H9 (cell line): ENCODE results near the gene ANKMY1. TPM values are rescaled to one million over a fixed set of nuclear protein-coding genes. Genes with fewer than 3 reads are reported as not detected.

Experiments used
- DNase-seq: peaks from one replicate; pipeline ENCODE4 v3.0.0-alpha.2; 2017
- H2AFZ ChIP-seq: one replicate; pipeline ENCODE4 v1.6.1; 2013; ENCODE audit warnings: mild to moderate bottlenecking, low read length, control low read depth, moderate library complexity
- H2AK5ac ChIP-seq: 2 replicates; pipeline ENCODE4 v1.6.1; 2013; ENCODE audit warnings: low read length, control low read depth, mixed read lengths; ENCODE audit not compliant: insufficient read length
- H2BK120ac ChIP-seq: one replicate; pipeline ENCODE4 v1.6.1; 2013; ENCODE audit warnings: low read depth, mild to moderate bottlenecking, low read length, control low read depth, inconsistent platforms; ENCODE audit not compliant: poor library complexity, severe bottlenecking
- H2BK12ac ChIP-seq: 2 replicates; pipeline ENCODE4 v1.6.1; 2013; ENCODE audit warnings: low read length, control low read depth, mixed read lengths, low read depth; ENCODE audit not compliant: insufficient read length
- H2BK15ac ChIP-seq: 2 replicates; pipeline ENCODE4 v1.6.1; 2013; ENCODE audit warnings: low read depth, low read length, control low read depth
- H2BK20ac ChIP-seq: one replicate; pipeline ENCODE4 v1.6.1; 2013; ENCODE audit warnings: low read depth, mild to moderate bottlenecking, low read length, control low read depth, inconsistent platforms; ENCODE audit not compliant: poor library complexity, severe bottlenecking
- H2BK5ac ChIP-seq: 2 replicates; pipeline ENCODE4 v1.6.1; 2013; ENCODE audit warnings: low read length, control low read depth, mixed read lengths; ENCODE audit not compliant: insufficient read length
- H3K14ac ChIP-seq: 2 replicates; pipeline ENCODE4 v1.6.1; 2013; ENCODE audit warnings: low read length, control low read depth; ENCODE audit not compliant: insufficient read depth
- H3K18ac ChIP-seq: 2 replicates; pipeline ENCODE4 v1.6.1; 2013; ENCODE audit warnings: low read depth, mild to moderate bottlenecking, mixed read lengths, low read length, control low read depth; ENCODE audit not compliant: insufficient read length
- H3K23ac ChIP-seq: 2 replicates; pipeline ENCODE4 v1.6.1; 2013; ENCODE audit warnings: low read length, control low read depth, mixed read lengths, low read depth; ENCODE audit not compliant: insufficient read length
- H3K23me2 ChIP-seq: 2 replicates; pipeline ENCODE4 v1.6.1; 2013; ENCODE audit warnings: low read depth, mild to moderate bottlenecking, mixed read lengths, low read length, control low read depth; ENCODE audit not compliant: insufficient read length, poor library complexity, severe bottlenecking
- H3K27ac ChIP-seq: 2 replicates; pipeline ENCODE4 v1.5.1; 2013; ENCODE audit warnings: low read length, control low read depth, mixed read lengths, low read depth; ENCODE audit not compliant: insufficient read length
- H3K27me3 ChIP-seq: 2 replicates; pipeline ENCODE4 v1.6.1; 2013; ENCODE audit warnings: low read length, control low read depth, inconsistent platforms; ENCODE audit not compliant: insufficient read depth
- H3K4ac ChIP-seq: 2 replicates; pipeline ENCODE4 v1.6.1; 2013; ENCODE audit warnings: low read depth, mild to moderate bottlenecking, control low read depth, inconsistent platforms, low read length, moderate library complexity
- H3K4me1 ChIP-seq: 2 replicates; pipeline ENCODE4 v1.6.1; 2013; ENCODE audit warnings: low read length, control low read depth, inconsistent platforms; ENCODE audit not compliant: insufficient read depth
- H3K4me2 ChIP-seq: 2 replicates; pipeline ENCODE4 v1.6.1; 2013; ENCODE audit warnings: low read length, control low read depth, mixed read lengths; ENCODE audit not compliant: insufficient read length, insufficient read depth
- H3K56ac ChIP-seq: 2 replicates; pipeline ENCODE4 v1.6.1; 2013; ENCODE audit warnings: low read depth, mild to moderate bottlenecking, mixed read lengths, low read length, control low read depth; ENCODE audit not compliant: insufficient read length
- H3K79me1 ChIP-seq: 2 replicates; pipeline ENCODE4 v1.6.1; 2013; ENCODE audit warnings: low read depth, mild to moderate bottlenecking, moderate library complexity, low read length, control low read depth, inconsistent platforms; ENCODE audit not compliant: insufficient read depth, poor library complexity, severe bottlenecking
- H3K79me2 ChIP-seq: 2 replicates; pipeline ENCODE4 v1.6.1; 2013; ENCODE audit warnings: low read length, control low read depth, inconsistent platforms; ENCODE audit not compliant: insufficient read depth
- H3K9ac ChIP-seq: 2 replicates; pipeline ENCODE4 v1.6.1; 2013; ENCODE audit warnings: low read length, control low read depth, mixed read lengths; ENCODE audit not compliant: insufficient read length; ENCODE audit errors: extremely low read depth
- H3K9me3 ChIP-seq: one replicate; pipeline ENCODE4 v1.6.1; 2013; ENCODE audit warnings: low read depth, low read length, inconsistent platforms; ENCODE audit not compliant: control insufficient read depth
- H3T11ph ChIP-seq: one replicate; pipeline ENCODE4 v1.6.1; 2013; ENCODE audit warnings: mild to moderate bottlenecking, low read length, control low read depth, inconsistent platforms
- H4K20me1 ChIP-seq: one replicate; pipeline ENCODE4 v1.6.1; 2013; ENCODE audit not compliant: control insufficient read depth, insufficient read length, insufficient read depth
- H4K5ac ChIP-seq: 2 replicates; pipeline ENCODE4 v1.6.1; 2013; ENCODE audit warnings: low read depth, mild to moderate bottlenecking, mixed read lengths, low read length, control low read depth; ENCODE audit not compliant: insufficient read length
- H4K8ac ChIP-seq: replicated peaks from 2 replicates; pipeline ENCODE4 v1.6.1; 2013; ENCODE audit warnings: low read length, control low read depth, mixed read lengths, low read depth; ENCODE audit not compliant: insufficient read length
- H4K91ac ChIP-seq: 2 replicates; pipeline ENCODE4 v1.6.1; 2013; ENCODE audit warnings: low read depth, mild to moderate bottlenecking, moderate library complexity, mixed read lengths, low read length, control low read depth; ENCODE audit not compliant: insufficient read length
- H3K27ac Mint-ChIP-seq, 3 experiments: 2 replicates in 2 of 3; 3 replicates in 1 of 3; pipeline ENCODE4 v1.8.0; 2020 to 2021; ENCODE audit warnings: mixed read lengths in 3 of 3, mild to moderate bottlenecking in 1 of 3, moderate library complexity in 1 of 3
- H3K27me3 Mint-ChIP-seq: 2 replicates; pipeline ENCODE4 v1.8.0; 2021; ENCODE audit warnings: low read depth, mild to moderate bottlenecking, moderate library complexity, mixed read lengths
- H3K36me3 Mint-ChIP-seq, 3 experiments: 2 replicates in 2 of 3; 3 replicates in 1 of 3; pipeline ENCODE4 v1.8.0; 2020 to 2021; ENCODE audit warnings: low read depth in 3 of 3, mixed read lengths in 3 of 3; ENCODE audit not compliant: insufficient read depth in 1 of 3
- H3K4me1 Mint-ChIP-seq, 2 experiments: 2 replicates each; pipeline ENCODE4 v1.8.0; 2020; ENCODE audit warnings: mixed read lengths in 2 of 2
- H3K4me3 Mint-ChIP-seq, 2 experiments: 2 replicates in 1 of 2; 3 replicates in 1 of 2; pipeline ENCODE4 v1.8.0; 2020 to 2021; ENCODE audit warnings: mild to moderate bottlenecking in 2 of 2, mixed read lengths in 2 of 2, moderate library complexity in 1 of 2
- H3K9me3 Mint-ChIP-seq, 2 experiments: 2 replicates in 1 of 2; 3 replicates in 1 of 2; pipeline ENCODE4 v1.8.0; 2020; ENCODE audit warnings: mild to moderate bottlenecking in 2 of 2, mixed read lengths in 2 of 2, moderate library complexity in 1 of 2
- CTCF ChIP-seq: fragments of 200-600 bp; sonication (generic); conservative IDR thresholded peaks from 3 replicates; pipeline ENCODE4 v1.8.0; 2021; ENCODE audit warnings: antibody characterized with exemption, mild to moderate bottlenecking
- WGBS: extraction: QIAGEN DNeasy Blood & Tissue Kit; methylation state at CpG from one replicate; pipeline ENCODE4 v1.1.7; 2013; ENCODE audit warnings: missing lambda C conversion rate, low lambda C conversion rate, mixed read lengths; ENCODE audit not compliant: insufficient read length; ENCODE audit errors: extremely low coverage; 5-methylcytosine and 5-hydroxymethylcytosine counted together
- total RNA-seq: library from RNA; stranded (reverse); gene quantifications from 2 replicates; pipeline ENCODE4 v1.2.1, GENCODE V29; 2021

The ANKMY1 gene
- total RNA-seq, 1 experiment from 2014 or later = 13.7 TPM

- Mint-ChIP-seq H3K27ac (no peak overlapping the region), H3K4me1 (peaks cover 11 to 18% of the 10 kb centered on the region in 2 experiments), H3K9me3 (no peaks in the 10 kb centered on the region), H3K27me3 (peaks cover 50% of the 10 kb centered on the region), H3K4me3 (peak overlapping the region; percentile 62 to 79), H3K36me3 (peaks cover 0 to 2% (median 0%) of the 10 kb centered on the region in 3 experiments; a peak in 2 of 7 replicates)
- Histone ChIP-seq H3K9me3 (no peaks in the 10 kb centered on the region), H3K27me3 (peaks cover 13% of the 10 kb centered on the region; the same call in 1 of the 2 replicates), H3K14ac (peak overlapping the region; percentile 56), H3K9ac (no peak overlapping the region), H3K56ac (no peak overlapping the region), H3T11ph (no peak overlapping the region), H4K8ac (no peak overlapping the region), H2BK5ac (no peak overlapping the region), H3K23ac (no peak overlapping the region), H4K5ac (no peak overlapping the region), H3K27ac (no peak overlapping the region), H2AK5ac (no peak overlapping the region), H2BK120ac (no peak overlapping the region), H3K23me2 (peaks cover 8% of the 10 kb centered on the region), H4K91ac (no peak overlapping the region), H4K20me1 (no peaks in the 10 kb centered on the region), H3K18ac (no peak overlapping the region), H2BK20ac (no peak overlapping the region), H3K4me2 (peak overlapping the region; percentile 59), H3K4me1 (no peaks in the 10 kb centered on the region; the same call in 1 of the 2 replicates), H3K79me2 (no peaks in the 10 kb centered on the region; the same call in 1 of the 2 replicates), H3K79me1 (no peaks in the 10 kb centered on the region), H3K4ac (no peak overlapping the region), H2AFZ (no peak overlapping the region), H2BK12ac (no peak overlapping the region), H2BK15ac (no peak overlapping the region)
- no peak for TF ChIP-seq CTCF
- no CpG with 5 or more reads among the region's 88 CpGs for WGBS
- no peak for DNase-seq
Measured at GRCh38 chr2:240435948-240436682, 121.7 kb downstream of the ANKMY1 start.
